ENCODE results near the gene CTTNBP2.

The CTTNBP2 gene

DNA sequence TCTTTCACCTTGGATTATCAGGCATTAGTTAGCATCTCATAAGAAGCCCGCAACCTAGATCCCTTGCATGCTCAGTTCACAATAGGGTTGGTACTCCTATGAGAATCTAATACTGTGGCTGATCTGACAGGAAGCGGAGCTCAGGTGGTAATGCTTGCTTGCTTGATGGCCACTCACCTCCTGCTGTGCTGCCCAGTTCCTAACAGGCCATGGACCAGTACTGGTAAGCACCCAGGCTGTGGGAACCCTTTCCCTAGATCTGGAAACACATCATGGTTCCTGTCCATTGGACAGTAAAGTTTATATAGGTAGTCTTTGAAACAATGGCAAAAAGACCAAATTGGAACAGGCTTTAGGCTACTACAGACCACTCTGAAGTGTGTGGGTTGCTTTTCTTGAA, 9.4 kb upstream of the CTTNBP2 start:
- TF ChIP-seq, protein P1, sequence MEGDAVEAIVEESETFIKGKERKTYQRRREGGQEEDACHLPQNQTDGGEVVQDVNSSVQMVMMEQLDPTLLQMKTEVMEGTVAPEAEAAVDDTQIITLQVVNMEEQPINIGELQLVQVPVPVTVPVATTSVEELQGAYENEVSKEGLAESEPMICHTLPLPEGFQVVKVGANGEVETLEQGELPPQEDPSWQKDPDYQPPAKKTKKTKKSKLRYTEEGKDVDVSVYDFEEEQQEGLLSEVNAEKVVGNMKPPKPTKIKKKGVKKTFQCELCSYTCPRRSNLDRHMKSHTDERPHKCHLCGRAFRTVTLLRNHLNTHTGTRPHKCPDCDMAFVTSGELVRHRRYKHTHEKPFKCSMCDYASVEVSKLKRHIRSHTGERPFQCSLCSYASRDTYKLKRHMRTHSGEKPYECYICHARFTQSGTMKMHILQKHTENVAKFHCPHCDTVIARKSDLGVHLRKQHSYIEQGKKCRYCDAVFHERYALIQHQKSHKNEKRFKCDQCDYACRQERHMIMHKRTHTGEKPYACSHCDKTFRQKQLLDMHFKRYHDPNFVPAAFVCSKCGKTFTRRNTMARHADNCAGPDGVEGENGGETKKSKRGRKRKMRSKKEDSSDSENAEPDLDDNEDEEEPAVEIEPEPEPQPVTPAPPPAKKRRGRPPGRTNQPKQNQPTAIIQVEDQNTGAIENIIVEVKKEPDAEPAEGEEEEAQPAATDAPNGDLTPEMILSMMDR (IDR thresholded peaks at IDR 0.05; ENCODE audit: low read depth, low read length): no peak
- H3K4me3 ChIP-seq (ENCODE audit: low read depth, low read length): no peak overlapping the region

DNA sequence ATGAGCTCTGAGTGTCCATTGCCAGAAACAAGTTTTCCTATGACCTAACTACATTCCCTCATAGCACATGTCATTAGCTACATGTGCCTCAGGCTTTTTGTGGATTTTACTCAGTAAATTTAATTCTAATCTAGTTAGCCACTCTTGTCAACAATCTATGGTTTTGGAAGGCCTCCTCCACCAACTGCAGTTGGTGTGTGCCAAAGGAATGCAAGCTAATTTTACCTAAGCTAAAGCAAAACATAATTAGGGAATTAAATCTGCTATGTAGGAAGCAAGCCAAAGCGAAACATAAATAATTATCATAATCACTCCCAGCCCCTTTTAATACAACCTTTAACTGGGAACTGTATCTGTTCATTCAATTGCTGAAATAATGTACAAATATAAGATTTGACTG, 3.5 kb upstream of the CTTNBP2 start:
- H3K4me3 ChIP-seq (ENCODE audit: low read depth, low read length): no peak overlapping the region
- TF ChIP-seq, protein P1 (IDR thresholded peaks at IDR 0.05; ENCODE audit: low read depth, low read length): no peak

- TF ChIP-seq, protein P1 (IDR thresholded peaks at IDR 0.05; ENCODE audit: low read depth, low read length): peak; percentile 16; the same call in 1 of the 2 replicates
These were observed 2.3 kb upstream of the CTTNBP2 start for GRCh38 chr7:117875566-117875965.

DNA sequence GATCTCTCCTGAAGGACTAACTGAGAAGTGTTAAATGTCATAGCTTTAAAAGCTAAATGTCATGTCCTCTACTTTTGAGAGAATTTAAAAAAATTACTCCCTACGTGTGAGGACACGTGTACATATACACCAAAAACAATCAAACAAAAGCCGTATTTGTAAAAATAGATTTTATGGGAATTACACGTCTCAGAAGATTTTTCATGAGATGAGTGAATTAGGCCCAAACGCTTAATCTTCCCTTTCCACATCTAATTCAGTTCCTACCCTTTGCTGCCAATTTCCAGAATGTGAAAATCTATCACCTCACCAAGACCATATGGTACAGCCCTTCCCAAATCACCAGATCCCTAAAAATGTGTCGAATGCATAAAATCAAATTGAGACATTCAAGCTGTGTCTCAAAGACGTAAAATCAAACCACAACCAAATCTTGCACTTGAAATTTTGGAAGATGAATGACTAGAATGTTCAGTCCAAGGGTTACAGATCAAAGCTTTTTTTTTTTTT, 1.0 kb upstream of the CTTNBP2 start:
- no peak overlapping the region for H3K4me3 ChIP-seq (ENCODE audit: low read depth, low read length)
- TF ChIP-seq, protein P1 (IDR thresholded peaks at IDR 0.05; ENCODE audit: low read depth, low read length): no peak

More at GRCh38 chr7:117875566-117875965, 2.3 kb upstream of the CTTNBP2 start:
- H3K4me3 ChIP-seq (ENCODE audit: low read depth, low read length): no peak overlapping the region

DNA sequence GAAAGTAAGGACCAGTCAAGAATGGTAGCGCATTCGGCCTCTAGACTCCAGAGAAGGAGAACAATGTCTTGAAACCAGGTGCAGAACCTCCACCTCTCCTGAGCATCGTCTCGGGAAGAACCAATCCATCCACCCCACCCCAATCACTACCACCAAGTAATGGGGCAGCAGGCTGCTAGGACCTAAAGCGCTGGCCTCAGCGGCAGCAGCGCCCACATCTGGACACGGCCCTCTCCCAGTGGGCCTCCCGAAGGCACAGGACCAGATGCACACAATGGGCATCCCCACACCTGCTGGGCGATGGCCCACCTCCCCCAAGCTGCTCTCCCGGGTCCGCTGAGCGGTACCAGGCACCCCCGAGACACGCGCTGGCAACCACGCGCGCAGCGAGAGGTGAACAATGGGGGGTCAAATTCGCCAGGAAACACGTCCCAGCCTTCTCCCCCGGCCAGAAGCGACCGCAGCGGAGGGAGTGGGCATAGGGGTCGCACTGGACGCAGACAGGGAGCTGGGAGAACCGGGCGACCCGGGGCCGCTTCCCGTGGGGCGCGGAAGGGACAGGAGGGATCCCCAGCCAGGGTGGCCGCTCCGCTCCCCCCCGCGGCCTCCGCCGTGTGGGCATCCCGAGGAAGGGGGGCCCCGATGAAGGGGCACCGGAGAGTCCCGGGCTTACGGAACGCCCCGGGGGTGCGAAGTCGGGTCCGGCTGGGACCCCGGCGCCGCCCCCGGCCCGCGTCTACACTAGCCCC, 506 bp downstream of the CTTNBP2 start:
- peak overlapping the region; percentile 85 for H3K4me3 ChIP-seq (ENCODE audit: low read depth, low read length)
- TF ChIP-seq, protein P1 (IDR thresholded peaks at IDR 0.05; ENCODE audit: low read depth, low read length): no peak

- H3K4me3 ChIP-seq (ENCODE audit: low read depth, low read length): peak overlapping the region; percentile 85
- TF ChIP-seq, protein P1 (IDR thresholded peaks at IDR 0.05; ENCODE audit: low read depth, low read length): no peak
These were observed 1.3 kb downstream of the CTTNBP2 start for GRCh38 chr7:117871778-117872538.

DNA sequence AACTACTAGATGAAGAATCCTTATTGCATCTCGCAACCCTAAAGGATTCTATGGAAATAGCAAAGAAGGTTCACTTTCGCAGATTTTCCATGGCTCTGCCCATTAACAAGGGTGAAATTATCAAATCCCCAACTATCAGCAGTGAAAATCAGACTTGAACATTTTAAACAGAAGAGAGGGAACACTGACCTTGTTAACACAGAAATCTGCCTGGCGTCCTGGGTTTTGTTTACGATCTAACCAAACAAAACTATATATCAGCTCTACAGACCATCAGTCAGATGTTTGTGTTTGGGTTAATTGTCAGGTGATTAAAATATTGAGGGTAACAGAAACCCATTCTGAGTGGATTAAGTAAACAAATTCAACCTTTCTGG, 1.9 kb downstream of the CTTNBP2 start:
- TF ChIP-seq, protein P1 (IDR thresholded peaks at IDR 0.05; ENCODE audit: low read depth, low read length): no peak
- H3K4me3 ChIP-seq (ENCODE audit: low read depth, low read length): peak overlapping the region; percentile 85
